ENCODE results near the gene ABLIM3. TPM values are rescaled to one million over a fixed set of nuclear protein-coding genes. Genes with fewer than 3 reads are reported as not detected.

Gene ABLIM3
- total and polyA plus RNA-seq, 2 of the 13 experiments (the other 11 are each of a cell fraction or from before 2014, with no cell fraction given), result 0.53 to 6.3 TPM

DNA sequence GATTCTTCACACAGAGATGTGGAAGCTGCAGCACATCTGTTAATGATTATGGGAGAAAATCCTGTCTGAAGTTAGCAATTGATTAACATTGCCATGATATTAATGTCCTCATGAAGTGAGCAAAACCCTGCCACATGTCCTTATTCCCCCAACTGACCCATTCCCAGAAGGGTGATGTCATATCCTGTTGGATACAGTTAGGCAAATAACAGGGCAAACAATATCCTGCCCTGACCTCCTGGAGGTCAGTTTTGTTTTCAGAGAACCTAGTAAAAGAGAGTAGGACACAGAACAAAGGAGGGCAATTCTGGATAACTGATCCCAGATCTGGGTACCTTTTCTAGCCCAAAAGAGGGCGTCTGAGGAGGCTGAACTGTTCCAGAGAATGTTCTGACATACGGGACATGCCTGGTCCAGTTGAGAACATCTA, 11.0 kb downstream of the ABLIM3 start (continued):
- TF ChIP-seq, protein P1, sequence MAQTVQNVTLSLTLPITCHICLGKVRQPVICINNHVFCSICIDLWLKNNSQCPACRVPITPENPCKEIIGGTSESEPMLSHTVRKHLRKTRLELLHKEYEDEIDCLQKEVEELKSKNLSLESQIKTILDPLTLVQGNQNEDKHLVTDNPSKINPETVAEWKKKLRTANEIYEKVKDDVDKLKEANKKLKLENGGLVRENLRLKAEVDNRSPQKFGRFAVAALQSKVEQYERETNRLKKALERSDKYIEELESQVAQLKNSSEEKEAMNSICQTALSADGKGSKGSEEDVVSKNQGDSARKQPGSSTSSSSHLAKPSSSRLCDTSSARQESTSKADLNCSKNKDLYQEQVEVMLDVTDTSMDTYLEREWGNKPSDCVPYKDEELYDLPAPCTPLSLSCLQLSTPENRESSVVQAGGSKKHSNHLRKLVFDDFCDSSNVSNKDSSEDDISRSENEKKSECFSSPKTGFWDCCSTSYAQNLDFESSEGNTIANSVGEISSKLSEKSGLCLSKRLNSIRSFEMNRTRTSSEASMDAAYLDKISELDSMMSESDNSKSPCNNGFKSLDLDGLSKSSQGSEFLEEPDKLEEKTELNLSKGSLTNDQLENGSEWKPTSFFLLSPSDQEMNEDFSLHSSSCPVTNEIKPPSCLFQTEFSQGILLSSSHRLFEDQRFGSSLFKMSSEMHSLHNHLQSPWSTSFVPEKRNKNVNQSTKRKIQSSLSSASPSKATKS (CRISPR knock-in tag; IDR thresholded peaks at IDR 0.05), result 0 out of 2 replicates have a peak, but pooled peaks have one; percentile 19
- TF ChIP-seq MXI1 (IDR thresholded peaks at IDR 0.05; ENCODE audit: borderline replicate concordance, low read depth, low read length) (peak; percentile 22; the same call in 1 of the 3 replicates), NAIF1 (CRISPR knock-in tag; IDR thresholded peaks at IDR 0.05; ENCODE audit: borderline replicate concordance) (0 out of 2 replicates have a peak, but pooled peaks have one; percentile 58), KLF16 (CRISPR knock-in tag; IDR thresholded peaks at IDR 0.05) (peak in 1 of 2 experiments; percentile 63; a peak in 1 of 4 replicates), JUND (CRISPR knock-in tag; IDR thresholded peaks at IDR 0.05) (peak; percentile 94), DMAP1 (CRISPR knock-in tag; IDR thresholded peaks at IDR 0.05) (peak; percentile 39; the same call in 1 of the 2 replicates), FOXM1 (CRISPR knock-in tag; IDR thresholded peaks at IDR 0.05) (no peak), ZNF839 (CRISPR knock-in tag; IDR thresholded peaks at IDR 0.05; ENCODE audit: borderline replicate concordance) (no peak), ADNP (CRISPR knock-in tag; IDR thresholded peaks at IDR 0.05) (no peak), MED1 (CRISPR knock-in tag; IDR thresholded peaks at IDR 0.05) (peak; percentile 95), ERF (CRISPR knock-in tag; IDR thresholded peaks at IDR 0.05) (peak; percentile 85; the same call in 1 of the 2 replicates), SALL2 (CRISPR knock-in tag; IDR thresholded peaks at IDR 0.05) (no peak), EP300 (IDR thresholded peaks at IDR 0.05; ENCODE audit: low read depth in 2 of 2, low read length in 2 of 2) (peak in 1 of 2 experiments; percentile 93; a peak in 2 of 4 replicates), EP300 (CRISPR knock-in tag; IDR thresholded peaks at IDR 0.05; ENCODE audit: borderline replicate concordance) (peak; percentile 46; the same call in 1 of the 2 replicates), ETV5 (CRISPR knock-in tag; IDR thresholded peaks at IDR 0.05; ENCODE audit: borderline replicate concordance) (peak; percentile 99), ZBTB20 (CRISPR knock-in tag; IDR thresholded peaks at IDR 0.05; ENCODE audit: borderline replicate concordance, low read depth) (0 out of 2 replicates have a peak, but pooled peaks have one; percentile 26), ZNF747 (CRISPR knock-in tag; IDR thresholded peaks at IDR 0.05; ENCODE audit: borderline replicate concordance) (no peak), ZNF530 (CRISPR knock-in tag; IDR thresholded peaks at IDR 0.05; ENCODE audit: low read depth) (no peak)
- TF ChIP-seq, protein P2, sequence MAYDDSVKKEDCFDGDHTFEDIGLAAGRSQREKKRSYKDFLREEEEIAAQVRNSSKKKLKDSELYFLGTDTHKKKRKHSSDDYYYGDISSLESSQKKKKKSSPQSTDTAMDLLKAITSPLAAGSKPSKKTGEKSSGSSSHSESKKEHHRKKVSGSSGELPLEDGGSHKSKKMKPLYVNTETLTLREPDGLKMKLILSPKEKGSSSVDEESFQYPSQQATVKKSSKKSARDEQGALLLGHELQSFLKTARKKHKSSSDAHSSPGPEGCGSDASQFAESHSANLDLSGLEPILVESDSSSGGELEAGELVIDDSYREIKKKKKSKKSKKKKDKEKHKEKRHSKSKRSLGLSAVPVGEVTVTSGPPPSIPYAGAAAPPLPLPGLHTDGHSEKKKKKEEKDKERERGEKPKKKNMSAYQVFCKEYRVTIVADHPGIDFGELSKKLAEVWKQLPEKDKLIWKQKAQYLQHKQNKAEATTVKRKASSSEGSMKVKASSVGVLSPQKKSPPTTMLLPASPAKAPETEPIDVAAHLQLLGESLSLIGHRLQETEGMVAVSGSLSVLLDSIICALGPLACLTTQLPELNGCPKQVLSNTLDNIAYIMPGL (CRISPR knock-in tag; IDR thresholded peaks at IDR 0.05; ENCODE audit: borderline replicate concordance in 1 of 2, low read depth in 1 of 2), result peak; percentile 19 to 31; a peak in 1 of 4 replicates
- TF ChIP-seq, protein P3, sequence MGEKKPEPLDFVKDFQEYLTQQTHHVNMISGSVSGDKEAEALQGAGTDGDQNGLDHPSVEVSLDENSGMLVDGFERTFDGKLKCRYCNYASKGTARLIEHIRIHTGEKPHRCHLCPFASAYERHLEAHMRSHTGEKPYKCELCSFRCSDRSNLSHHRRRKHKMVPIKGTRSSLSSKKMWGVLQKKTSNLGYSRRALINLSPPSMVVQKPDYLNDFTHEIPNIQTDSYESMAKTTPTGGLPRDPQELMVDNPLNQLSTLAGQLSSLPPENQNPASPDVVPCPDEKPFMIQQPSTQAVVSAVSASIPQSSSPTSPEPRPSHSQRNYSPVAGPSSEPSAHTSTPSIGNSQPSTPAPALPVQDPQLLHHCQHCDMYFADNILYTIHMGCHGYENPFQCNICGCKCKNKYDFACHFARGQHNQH (CRISPR knock-in tag; IDR thresholded peaks at IDR 0.05), result peak; percentile 22; the same call in 1 of the 2 replicates
- TF ChIP-seq, protein P4, sequence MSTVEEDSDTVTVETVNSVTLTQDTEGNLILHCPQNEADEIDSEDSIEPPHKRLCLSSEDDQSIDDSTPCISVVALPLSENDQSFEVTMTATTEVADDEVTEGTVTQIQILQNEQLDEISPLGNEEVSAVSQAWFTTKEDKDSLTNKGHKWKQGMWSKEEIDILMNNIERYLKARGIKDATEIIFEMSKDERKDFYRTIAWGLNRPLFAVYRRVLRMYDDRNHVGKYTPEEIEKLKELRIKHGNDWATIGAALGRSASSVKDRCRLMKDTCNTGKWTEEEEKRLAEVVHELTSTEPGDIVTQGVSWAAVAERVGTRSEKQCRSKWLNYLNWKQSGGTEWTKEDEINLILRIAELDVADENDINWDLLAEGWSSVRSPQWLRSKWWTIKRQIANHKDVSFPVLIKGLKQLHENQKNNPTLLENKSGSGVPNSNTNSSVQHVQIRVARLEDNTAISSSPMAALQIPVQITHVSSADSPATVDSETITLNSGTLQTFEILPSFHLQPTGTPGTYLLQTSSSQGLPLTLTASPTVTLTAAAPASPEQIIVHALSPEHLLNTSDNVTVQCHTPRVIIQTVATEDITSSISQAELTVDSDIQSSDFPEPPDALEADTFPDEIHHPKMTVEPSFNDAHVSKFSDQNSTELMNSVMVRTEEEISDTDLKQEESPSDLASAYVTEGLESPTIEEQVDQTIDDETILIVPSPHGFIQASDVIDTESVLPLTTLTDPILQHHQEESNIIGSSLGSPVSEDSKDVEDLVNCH (CRISPR knock-in tag; IDR thresholded peaks at IDR 0.05), result no peak
